Measurements from ENCODE around the gene TTC23L.
"Not testable (repeated sequence)": the region's sequence is repeated elsewhere in the genome, so short reads cannot be mapped to it uniquely, and the experiment has no call there.

The TTC23L gene

GRCh38 chr5:34818717-34819116, 20.2 kb upstream of the TTC23L start:
- in situ Hi-C loops (cut with HindIII; ENCODE audit: low sequenced_read_pairs), result no loop called here
- DNase-seq (ENCODE audit: low read depth), result no peak
- no peak overlapping the region for H3K4me3 ChIP-seq (ENCODE audit: low read depth, low read length)
- TF ChIP-seq CTCF (IDR thresholded peaks at IDR 0.05; ENCODE audit: low read depth, low read length, missing control alignments), result no peak

- in situ Hi-C loops (cut with HindIII; ENCODE audit: low sequenced_read_pairs), result no loop called here
- no peak for DNase-seq (ENCODE audit: low read depth)
- TF ChIP-seq CTCF (IDR thresholded peaks at IDR 0.05; ENCODE audit: low read depth, low read length, missing control alignments), result no peak
- H3K4me3 ChIP-seq (ENCODE audit: low read depth, low read length), result no peak overlapping the region
Measured at GRCh38 chr5:34820593-34820992, 18.4 kb upstream of the TTC23L start.

GRCh38 chr5:34822956-34823715, 15.8 kb upstream of the TTC23L start:
- in situ Hi-C loops (cut with HindIII; ENCODE audit: low sequenced_read_pairs), result no loop called here
- TF ChIP-seq CTCF (IDR thresholded peaks at IDR 0.05; ENCODE audit: low read depth, low read length, missing control alignments), result no peak
- no peak overlapping the region for H3K4me3 ChIP-seq (ENCODE audit: low read depth, low read length)
- no peak for DNase-seq (ENCODE audit: low read depth)

GRCh38 chr5:34826347-34826746, 12.6 kb upstream of the TTC23L start:
- in situ Hi-C loops (cut with HindIII; ENCODE audit: low sequenced_read_pairs), result no loop called here
- H3K4me3 ChIP-seq (ENCODE audit: low read depth, low read length), result no peak overlapping the region
- TF ChIP-seq CTCF (IDR thresholded peaks at IDR 0.05; ENCODE audit: low read depth, low read length, missing control alignments), result no peak
- no peak for DNase-seq (ENCODE audit: low read depth)

GRCh38 chr5:34827588-34828506, 11.1 kb upstream of the TTC23L start:
- DNase-seq (ENCODE audit: low read depth), result no peak
- in situ Hi-C loops (cut with HindIII; ENCODE audit: low sequenced_read_pairs), result no loop called here
- no peak for TF ChIP-seq CTCF (IDR thresholded peaks at IDR 0.05; ENCODE audit: low read depth, low read length, missing control alignments)

GRCh38 chr5:34830827-34831226, 8.1 kb upstream of the TTC23L start:
- DNase-seq (ENCODE audit: low read depth); in situ Hi-C loops (cut with HindIII; ENCODE audit: low sequenced_read_pairs); H3K4me3 ChIP-seq (ENCODE audit: low read depth, low read length): not testable (repeated sequence)

More at GRCh38 chr5:34827588-34828506, 11.1 kb upstream of the TTC23L start:
- no peak overlapping the region for H3K4me3 ChIP-seq (ENCODE audit: low read depth, low read length)

- H3K4me3 ChIP-seq (ENCODE audit: low read depth, low read length), result no peak overlapping the region
- in situ Hi-C loops (cut with HindIII; ENCODE audit: low sequenced_read_pairs), result no loop called here
- DNase-seq (ENCODE audit: low read depth), result no peak
- no peak for TF ChIP-seq CTCF (IDR thresholded peaks at IDR 0.05; ENCODE audit: low read depth, low read length, missing control alignments)
Measured at GRCh38 chr5:34831303-34831702, 7.7 kb upstream of the TTC23L start.
